Peyer's patch (tissue), 4 donors: Measurements from ENCODE around the gene ASB15.

Experiments
- CTCF ChIP-seq, 6 experiments: fragments of 450-650 bp in 4 of 6; fragments of 200-600 bp in 2 of 6; sonication (generic) in 1 of 6; IDR thresholded peaks; one replicate each; pipeline ENCODE4 v1.5.1; 2017 to 2019; ENCODE audit warnings: antibody characterized with exemption in 6 of 6, mild to moderate bottlenecking in 3 of 6, moderate library complexity in 1 of 6
- POLR2A ChIP-seq, 2 donors: fragments of 450-650 bp; IDR thresholded peaks; one replicate each; pipeline ENCODE4 v1.5.1; 2017; ENCODE audit warnings: antibody characterized with exemption in 2 of 2, mild to moderate bottlenecking in 2 of 2, moderate library complexity in 2 of 2

GRCh38 chr7:123677061-123677715 lies 75.6 kb downstream of the ASB15 start:
- TF ChIP-seq CTCF (IDR thresholded peaks at IDR 0.05) (no peak), POLR2A (IDR thresholded peaks at IDR 0.05) (no peak)
